K562 (cell line): Measurements from ENCODE around the gene KISS1R. TPM values are rescaled to one million over a fixed set of nuclear protein-coding genes. Genes with fewer than 3 reads are reported as not detected.

Source experiments
- ATAC-seq: fragments of 200-7000 bp; cut with Tn5 transposase; 3 replicates; pipeline ENCODE4 v1.9.1; 2020; ENCODE audit warnings: moderate library complexity
- BruUV-seq: library from RNA; stranded (reverse); fragments of 400-500 nt; replicated peaks from 2 replicates; lab custom pipeline; 2021; lab: Mats Ljungman, UMichigan
- CTCF ChIA-PET: fragments of 300-600 bp; formaldehyde crosslinking; extraction: SDS; loops from one replicate; lab custom pipeline; 2021; ENCODE audit warnings: low intra/inter-chr PET ratio; lab: Yijun Ruan, JAX
- POLR2A ChIA-PET: fragments of 300-600, 350-650 bp; sonication (Branson Sonifier 250); formaldehyde crosslinking; extraction: SDS; loops from one replicate; lab custom pipeline; 2021; ENCODE audit warnings: antibody characterized with exemption, inconsistent platforms; lab: Yijun Ruan, JAX
- DNase-seq, 4 experiments: peaks; one replicate each; pipeline versions ENCODE4 v3.0.0 to v3.0.0-alpha.2; 2011 to 2018; ENCODE audit warnings: low spot score in 3 of 4, mixed read lengths in 3 of 4; ENCODE audit errors: extremely low read depth in 1 of 4
- FAIRE-seq: peaks from 2 replicates; lab custom pipeline; 2011; peaks lifted over from hg19 to GRCh38; lab: Jason Lieb, UNC
- H2AFZ ChIP-seq: 2 replicates; pipeline ENCODE4 v1.6.0; 2011; ENCODE audit warnings: low read depth, low read length, control low read depth, inconsistent platforms
- H3K27ac ChIP-seq: fragments of 200-600 bp; 3 replicates; pipeline ENCODE4 v1.8.0; 2011; ENCODE audit warnings: low read depth, mild to moderate bottlenecking, control low read depth, inconsistent platforms, low read length, moderate library complexity, mixed read lengths; ENCODE audit errors: extremely low read depth
- H3K27me3 ChIP-seq, 2 experiments: fragments of 300-600 bp in 1 of 2; 2 replicates in 1 of 2; 3 replicates in 1 of 2; pipeline versions ENCODE4 v1.6.0 to v1.8.0; 2011; ENCODE audit warnings: inconsistent platforms in 2 of 2, low read length in 2 of 2, mild to moderate bottlenecking in 1 of 2, mixed read lengths in 1 of 2, moderate library complexity in 1 of 2; ENCODE audit not compliant: control insufficient read depth in 2 of 2, insufficient read depth in 2 of 2
- H3K36me3 ChIP-seq: fragments of 300-600 bp; 3 replicates; pipeline ENCODE4 v1.8.0; 2011; ENCODE audit warnings: mild to moderate bottlenecking, low read length, inconsistent platforms; ENCODE audit not compliant: control insufficient read depth, insufficient read depth
- H3K4me1 ChIP-seq, 2 experiments: fragments of 200-600 bp in 1 of 2; replicated peaks in 1 of 2; 2 replicates in 1 of 2; 3 replicates in 1 of 2; pipeline versions ENCODE4 v1.5.1 to v1.8.0; 2011; ENCODE audit warnings: inconsistent platforms in 2 of 2, low read length in 2 of 2, mild to moderate bottlenecking in 1 of 2, mixed read lengths in 1 of 2, moderate library complexity in 1 of 2; ENCODE audit not compliant: control insufficient read depth in 2 of 2, insufficient read depth in 2 of 2
- H3K4me2 ChIP-seq: 2 replicates; pipeline ENCODE4 v1.6.1; 2011; ENCODE audit warnings: low read length, control low read depth, inconsistent platforms, mixed read lengths; ENCODE audit not compliant: insufficient read depth
- H3K4me3 ChIP-seq: fragments of 200-600 bp; sonication (generic), shearing (Covaris generic); 2 replicates; pipeline ENCODE4 v1.5.1; 2016; ENCODE audit warnings: control low read depth, inconsistent platforms
- H3K79me2 ChIP-seq: fragments of 200-600 bp; 3 replicates; pipeline ENCODE4 v1.8.0; 2011; ENCODE audit warnings: low read length, inconsistent platforms; ENCODE audit not compliant: control insufficient read depth, insufficient read depth
- H3K9ac ChIP-seq, 2 experiments: 2 replicates each; pipeline versions ENCODE4 v1.6.0 to v1.6.1; 2011; ENCODE audit warnings: low read depth in 2 of 2, low read length in 2 of 2, control low read depth in 1 of 2, inconsistent platforms in 1 of 2, mild to moderate bottlenecking in 1 of 2, mixed read lengths in 1 of 2; ENCODE audit not compliant: insufficient read depth in 1 of 2
- H3K9me1 ChIP-seq: one replicate; pipeline ENCODE4 v1.6.0; 2011; ENCODE audit warnings: inconsistent platforms, mild to moderate bottlenecking, low read length, moderate library complexity; ENCODE audit not compliant: control insufficient read depth, insufficient read depth
- H3K9me3 ChIP-seq: replicated peaks from 2 replicates; pipeline ENCODE4 v1.5.1; 2011; ENCODE audit warnings: low read depth, low read length, inconsistent platforms; ENCODE audit not compliant: control insufficient read depth, insufficient read depth
- H4K20me1 ChIP-seq: replicated peaks from 2 replicates; pipeline ENCODE4 v1.6.1; 2011; ENCODE audit warnings: low read length, inconsistent platforms, mixed read lengths; ENCODE audit not compliant: control insufficient read depth, insufficient read depth
- ARID4B ChIP-seq: sonication (generic); formaldehyde crosslinking; IDR thresholded peaks from 2 replicates; pipeline ENCODE4 v1.8.0; 2022; ENCODE audit warnings: mild to moderate bottlenecking, missing genetic modification reagents
- ETV1 ChIP-seq: fragments of 450-650 bp; conservative IDR thresholded peaks from 2 replicates; pipeline ENCODE4 v1.6.1; 2016; ENCODE audit warnings: missing genetic modification characterization, control low read depth, low read depth, missing compliant biosample characterization
- KAT7 ChIP-seq: sonication (generic); formaldehyde crosslinking; IDR thresholded peaks from 2 replicates; pipeline ENCODE4 v1.8.0; 2022; ENCODE audit warnings: missing genetic modification reagents, mild to moderate bottlenecking, borderline replicate concordance
- MYC ChIP-seq, 2 experiments: fragments of 250-450 bp in 1 of 2; sonication (Bioruptor Pico) in 1 of 2; IDR thresholded peaks; 2 replicates each; pipeline versions ENCODE4 v1.5.1 to v1.6.1; 2012 to 2021; ENCODE audit warnings: low read depth in 2 of 2, borderline replicate concordance in 1 of 2, improper control_type of control experiment in 1 of 2, low read length in 1 of 2, mild to moderate bottlenecking in 1 of 2, moderate library complexity in 1 of 2
- MYNN ChIP-seq, 2 experiments: sonication (generic); formaldehyde crosslinking in 1 of 2; IDR thresholded peaks; 2 replicates each; pipeline versions ENCODE4 v1.5.0 to v1.6.1; 2016 to 2020; ENCODE audit warnings: antibody characterized with exemption in 1 of 2, missing genetic modification reagents in 1 of 2
- SIN3B ChIP-seq: fragments of 450-650 bp; IDR thresholded peaks from 2 replicates; pipeline ENCODE4 v1.6.1; 2017; ENCODE audit warnings: low read depth, mild to moderate bottlenecking, moderate library complexity
- ZNF12 ChIP-seq: sonication (generic); formaldehyde crosslinking; IDR thresholded peaks from 2 replicates; pipeline ENCODE4 v1.4.0; 2020; ENCODE audit warnings: mild to moderate bottlenecking, missing genetic modification reagents
- ZNF146 ChIP-seq: IDR thresholded peaks from one replicate; pipeline ENCODE4 v1.6.1; 2018; ENCODE audit warnings: missing compliant biosample characterization; ENCODE audit not compliant: unreplicated experiment
- ZNF695 ChIP-seq: fragments of 450-650 bp; formaldehyde crosslinking; IDR thresholded peaks from 2 replicates; pipeline ENCODE4 v1.4.0; 2020; ENCODE audit warnings: mild to moderate bottlenecking, moderate library complexity
- WGBS: fragments of 100-300 bp; shearing (Covaris generic); methylation state at CpG from one replicate; pipeline ENCODE4 v1.1.6; 2016; ENCODE audit warnings: low coverage, mixed read lengths; ENCODE audit not compliant: insufficient coverage; ENCODE audit errors: missing lambda C conversion rate; 5-methylcytosine and 5-hydroxymethylcytosine counted together
- in situ Hi-C: fragments of 300-500 bp; cut with MboI; formaldehyde crosslinking; loops from 4 replicates; pipeline ENCODE4 v1.15.0; 2018; ENCODE audit warnings: inconsistent platforms, mixed read lengths
- intact Hi-C: fragments of 100-400 bp; cut with micrococcal nuclease; formaldehyde crosslinking; loops from 2 replicates; pipeline ENCODE4 v1.14.2; 2022
- polyA plus RNA-seq, 8 experiments: library from polyadenylated mRNA; depleted of rRNA in 4 of 8; stranded (reverse) in 5 of 8; unstranded in 3 of 8; fragments of >200 nt; fragmentation: Nextera tagmentation in 2 of 8; fragmentation: Illumina TruSeq in 1 of 8; extraction: Ambion mirVana in 2 of 8; extraction: Trizol in 1 of 8; gene quantifications; 2 replicates each; pipeline versions ENCODE4 v1.2.1 to v1.2.3, GENCODE V29; 2011 to 2014; ENCODE audit warnings: inconsistent platforms in 1 of 8, missing spikeins in 1 of 8
- total RNA-seq, 7 experiments: library from RNA; depleted of rRNA in 6 of 7; stranded (reverse); fragments of >200 nt in 6 of 7; fragmentation: Illumina TruSeq in 2 of 7; extraction: Trizol in 2 of 7; gene quantifications; 2 replicates each; pipeline versions ENCODE4 v1.2.1 to v1.2.3, GENCODE V29; 2011 to 2021; ENCODE audit warnings: low replicate concordance in 1 of 7

Gene KISS1R
- total and polyA plus RNA-seq, 9 of the 15 experiments (the other 6 are each of a cell fraction or from before 2014, with no cell fraction given): 0.37 to 39.4 (median 2.0) TPM

GRCh38 chr19:953445-954271 lies 36.5 kb downstream of the KISS1R start:
- no peaks in the 10 kb centered on the region for H3K27me3 ChIP-seq
- POLR2A ChIA-PET: interaction anchor here (0.6 to 1.3 kb wide), 4 partner anchors 8 to 1108 kb away, joined by 3 to 8 read pairs (median 4); no protein-coding TSS in a partner anchor
- intact Hi-C loops (loop anchor here (2.0 kb wide), 1 partner anchor 29 kb away; no protein-coding TSS in a partner anchor), in situ Hi-C loops (no loop called here)
- BruUV-seq: no TSS peak
- peaks cover 14% of the 10 kb centered on the region; the same call in 1 of the 3 replicates for H3K36me3 ChIP-seq
- H4K20me1 ChIP-seq: no peaks in the 10 kb centered on the region
- no peaks in the 10 kb centered on the region for H3K9me1 ChIP-seq
- H3K79me2 ChIP-seq: peaks cover 78% of the 10 kb centered on the region
- ATAC-seq (peak; percentile 38), FAIRE-seq (peak; percentile 44), DNase-seq (peak in 2 of 4 experiments; percentile 46 to 77)
- H2AFZ ChIP-seq: peak overlapping the region; percentile 33; the same call in 1 of the 2 replicates
- 13% methylated on average over 24 of the region's 33 CpGs for WGBS
- CTCF ChIA-PET: interaction anchor here (0.6 kb wide), 1 partner anchor 35 kb away, joined by 3 read pairs; no protein-coding TSS in a partner anchor
- peak overlapping the region; percentile 96 for H3K27ac ChIP-seq
- peak overlapping the region; percentile 28 for H3K4me3 ChIP-seq
- H3K4me1 ChIP-seq: peaks cover 51 to 88% of the 10 kb centered on the region in 2 experiments
- H3K9ac ChIP-seq: peak overlapping the region; percentile 59 to 76
- peak overlapping the region; percentile 64 for H3K4me2 ChIP-seq
- no peaks in the 10 kb centered on the region for H3K9me3 ChIP-seq
- TF ChIP-seq ZNF695 (no peak), MYNN (IDR thresholded peaks at IDR 0.05) (no peak), MYNN (CRISPR knock-in tag; IDR thresholded peaks at IDR 0.05) (no peak), ARID4B (CRISPR knock-in tag) (no peak), ETV1 (tag) (no peak), KAT7 (CRISPR knock-in tag) (no peak), ZNF12 (CRISPR knock-in tag) (peak; percentile 45; the same call in 1 of the 2 replicates), MYC (IDR thresholded peaks at IDR 0.05; ENCODE audit: low read depth, low read length) (no peak), MYC (CRISPR knock-in tag; IDR thresholded peaks at IDR 0.05; ENCODE audit: borderline replicate concordance, low read depth) (no peak), SIN3B (no peak), ZNF146 (CRISPR knock-in tag) (no peak)
